Activated CD8-positive, alpha-beta memory T cell treated with anti-CD3 and anti-CD28 coated beads, Interleukin-2, amount 50 U/mL, for 4 hours (primary cell): ENCODE data around the gene MPP3.
"Not testable (repeated sequence)": the region's sequence is repeated elsewhere in the genome, so short reads cannot be mapped to it uniquely, and the experiment has no call there.

Experiments used
- DNase-seq: peaks from one replicate; pipeline ENCODE4 v3.0.0-alpha.2; 2020

The MPP3 gene

DNA sequence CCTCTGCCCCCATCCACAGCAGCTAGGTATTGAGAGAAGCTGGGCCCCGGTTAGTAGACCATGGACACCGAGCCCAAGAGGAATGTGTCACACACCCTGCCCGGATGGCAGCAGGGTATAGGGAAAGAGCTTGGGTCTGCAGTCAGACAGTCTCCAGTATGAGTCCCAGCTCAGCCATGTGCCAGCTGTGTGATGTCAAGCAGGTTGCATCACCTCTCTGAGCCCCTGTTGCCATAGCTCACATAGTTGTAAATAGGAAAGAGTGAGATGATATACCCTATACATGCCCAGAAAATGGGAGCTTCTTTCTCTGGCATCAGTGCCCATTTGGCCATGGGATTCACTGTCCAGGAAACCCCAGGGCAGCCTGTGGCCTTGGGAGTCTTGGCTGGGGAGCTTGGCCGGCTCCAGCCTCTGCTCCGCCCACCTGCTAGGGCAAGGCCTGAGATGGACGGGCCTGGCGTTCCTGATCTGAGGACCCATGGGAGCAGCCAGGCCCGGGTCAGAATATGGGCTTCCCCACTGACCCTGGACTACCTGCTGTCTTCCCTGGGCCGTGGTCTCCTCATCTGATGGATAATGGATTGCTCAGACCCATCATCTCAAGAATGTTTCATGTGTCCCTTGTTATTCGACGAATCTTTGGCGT is 27.3 kb upstream of the MPP3 start:
- DNase-seq = no peak

DNA sequence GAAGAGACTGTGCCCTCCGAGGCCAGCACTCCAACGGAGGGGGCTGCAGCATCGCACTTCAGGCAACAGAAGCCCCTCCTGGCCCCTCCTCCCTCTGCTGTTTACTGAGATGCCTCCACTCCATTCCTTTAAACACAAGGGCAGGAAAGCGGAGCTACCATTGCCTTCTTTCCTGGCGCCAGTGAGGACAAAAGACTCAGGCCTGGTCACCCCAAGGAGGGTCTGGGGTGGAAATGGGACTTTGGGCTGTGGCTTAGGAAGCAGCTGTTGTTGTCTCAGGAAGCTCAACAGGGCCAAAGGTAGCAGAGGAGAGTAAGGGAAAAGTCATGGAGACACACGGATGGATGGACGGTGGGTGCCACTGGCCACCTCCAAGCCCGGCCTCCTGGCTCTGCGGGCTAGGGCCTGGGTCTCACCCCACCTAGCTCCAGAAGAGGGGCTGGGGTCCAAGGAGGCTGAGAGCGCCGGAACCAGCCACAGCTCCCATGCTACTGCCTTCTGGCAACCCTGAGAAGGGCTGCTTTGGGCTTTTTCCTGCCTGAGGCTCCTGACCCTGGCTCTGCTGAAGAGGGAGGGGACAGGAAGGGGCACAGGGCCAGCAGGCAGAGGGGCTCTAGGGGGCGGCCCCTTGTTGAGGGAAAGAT is 25.1 kb upstream of the MPP3 start:
- DNase-seq = no peak

- DNase-seq = no peak
Observed at GRCh38 chr17:43857141-43857540, 24.2 kb upstream of the MPP3 start.

DNA sequence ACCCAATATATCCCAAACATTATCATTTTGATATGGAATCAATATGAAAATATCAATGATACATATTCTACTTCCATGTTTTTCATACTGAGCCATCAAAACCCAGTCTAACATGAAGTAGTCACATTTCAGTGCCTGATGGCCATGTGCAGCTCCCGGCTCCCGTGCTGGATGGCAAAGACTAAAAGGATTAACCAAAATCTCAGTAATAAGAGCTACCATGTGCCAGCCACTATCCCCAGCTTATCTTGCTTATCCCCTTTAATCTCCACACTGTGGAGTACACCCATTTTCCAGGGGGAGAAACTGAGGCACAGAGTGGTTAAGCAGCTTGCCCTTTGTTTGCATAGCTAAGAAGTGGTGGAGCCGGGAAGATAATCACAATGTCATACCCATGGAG is 23.2 kb upstream of the MPP3 start:
- no peak for DNase-seq

GRCh38 chr17:43855061-43855460 is 22.1 kb upstream of the MPP3 start:
- DNase-seq = no peak

- DNase-seq = no peak
Observed at GRCh38 chr17:43854498-43854897, 21.6 kb upstream of the MPP3 start.

DNA sequence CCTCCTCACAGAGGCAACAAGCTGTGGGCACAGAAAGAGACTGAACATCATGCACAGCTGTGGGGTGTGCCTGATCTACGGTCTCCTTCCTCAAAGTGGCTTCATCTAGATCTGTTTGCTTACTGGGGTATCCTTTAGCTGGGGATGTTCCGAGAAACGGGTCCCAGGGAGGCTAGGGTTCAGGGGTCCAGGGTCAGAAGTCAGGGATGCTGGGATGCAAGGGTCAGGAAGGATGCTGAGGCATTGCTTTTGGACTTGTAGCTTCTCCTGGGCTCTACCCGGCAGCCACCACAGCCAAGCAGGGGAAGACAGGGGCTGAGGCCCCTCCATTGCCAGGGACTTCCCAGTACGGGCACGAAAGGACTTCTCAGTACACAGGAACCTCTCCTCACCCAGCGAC is 20.6 kb upstream of the MPP3 start:
- no peak for DNase-seq

- no peak for DNase-seq
Observed at GRCh38 chr17:43852571-43852970, 19.6 kb upstream of the MPP3 start.

DNA sequence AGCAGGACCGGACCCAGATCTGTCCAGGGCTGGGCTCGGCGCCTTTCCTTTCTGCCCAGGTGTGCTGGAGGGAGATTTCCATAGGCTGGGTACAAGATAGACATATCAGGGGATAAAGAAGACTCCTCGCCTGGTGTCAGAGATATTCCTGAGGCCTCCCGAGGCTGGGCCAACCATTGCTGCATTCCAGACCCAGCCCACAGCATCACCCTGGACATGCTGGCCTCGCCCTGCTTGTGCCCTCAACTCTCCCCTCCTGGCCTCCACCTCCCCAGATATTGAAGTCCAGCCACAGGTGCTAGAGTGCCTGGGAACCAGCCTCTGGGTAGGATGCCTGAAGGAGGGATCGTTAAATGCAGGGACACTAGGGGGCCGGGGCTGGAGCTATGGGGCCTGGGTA is 16.2 kb upstream of the MPP3 start:
- no peak for DNase-seq

GRCh38 chr17:43848601-43849000 is 15.7 kb upstream of the MPP3 start:
- DNase-seq = no peak

GRCh38 chr17:43846963-43847371 is 14.0 kb upstream of the MPP3 start, which contains the start of gene CD300LG:
TSS of gene CD300LG (plus strand) at chr17:43847176. CDS start at chr17:43847217, 41 bp downstream.
- no peak for DNase-seq

- peak; percentile 76 for DNase-seq
Observed at GRCh38 chr17:43846221-43846712, 13.3 kb upstream of the MPP3 start.

DNA sequence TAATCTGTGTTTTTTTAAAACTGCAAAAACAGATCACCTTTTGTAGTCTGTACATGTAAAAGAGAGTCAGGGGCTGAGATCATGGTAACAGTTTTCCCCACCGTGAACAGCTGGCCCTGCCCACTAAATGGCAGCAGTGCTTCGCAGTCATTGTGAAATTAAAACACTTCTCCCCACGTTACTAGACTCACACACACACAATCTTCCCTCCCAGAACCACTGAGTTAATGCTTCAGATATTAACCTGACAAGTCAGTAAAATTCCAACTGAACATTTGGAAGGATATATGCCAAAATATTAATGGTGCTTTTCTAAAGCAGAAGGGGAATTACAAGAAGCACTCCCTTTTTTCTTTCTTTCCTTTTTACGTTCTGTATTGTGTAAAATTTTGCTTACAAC is 12.8 kb upstream of the MPP3 start:
- DNase-seq = no peak

- no peak for DNase-seq
Observed at GRCh38 chr17:43844241-43844640, 11.3 kb upstream of the MPP3 start.

GRCh38 chr17:43842975-43843325 is 10.0 kb upstream of the MPP3 start:
- no peak for DNase-seq

GRCh38 chr17:43842091-43842974 is 9.4 kb upstream of the MPP3 start:
- not testable (repeated sequence) for DNase-seq

DNA sequence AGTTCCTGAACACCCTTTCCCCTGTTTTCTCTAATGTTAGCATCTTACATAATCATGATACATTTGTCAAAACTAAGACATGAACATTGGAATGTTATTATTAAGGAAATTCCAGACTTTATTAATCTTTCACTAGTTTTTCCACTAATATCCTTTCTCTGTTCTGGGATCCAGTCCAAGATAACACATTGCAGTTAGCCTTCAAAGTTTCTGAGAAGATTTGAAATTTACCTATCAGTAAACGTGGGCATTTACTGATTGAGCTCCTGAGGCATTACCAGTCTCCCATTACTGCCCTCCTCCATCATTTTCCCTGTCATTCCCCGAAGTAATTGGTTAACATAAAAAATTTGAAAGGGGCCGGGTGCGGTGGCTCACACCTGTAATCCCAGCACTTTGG is 8.3 kb upstream of the MPP3 start:
- no peak for DNase-seq

DNA sequence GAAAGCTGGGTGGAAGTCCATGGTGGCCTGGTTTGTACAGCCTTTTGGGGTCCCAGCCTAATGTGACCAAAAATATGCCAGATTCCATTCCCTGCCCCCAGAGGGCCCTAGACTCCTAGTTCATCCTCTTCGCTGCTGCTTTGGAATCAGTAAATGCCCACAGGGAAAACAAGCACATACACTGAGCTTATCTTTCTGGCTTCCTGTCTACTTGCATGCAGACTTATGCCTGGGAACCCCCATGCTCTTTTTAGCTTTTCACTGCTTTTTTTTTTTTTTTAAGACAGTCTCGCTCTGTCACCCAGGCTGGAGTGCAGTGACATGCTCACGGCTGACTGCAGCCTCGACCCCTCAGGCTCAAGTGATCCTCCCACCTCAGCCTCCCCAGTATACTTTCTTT is 7.9 kb upstream of the MPP3 start:
- DNase-seq = no peak

GRCh38 chr17:43839670-43840108 is 6.7 kb upstream of the MPP3 start:
- DNase-seq = no peak

DNA sequence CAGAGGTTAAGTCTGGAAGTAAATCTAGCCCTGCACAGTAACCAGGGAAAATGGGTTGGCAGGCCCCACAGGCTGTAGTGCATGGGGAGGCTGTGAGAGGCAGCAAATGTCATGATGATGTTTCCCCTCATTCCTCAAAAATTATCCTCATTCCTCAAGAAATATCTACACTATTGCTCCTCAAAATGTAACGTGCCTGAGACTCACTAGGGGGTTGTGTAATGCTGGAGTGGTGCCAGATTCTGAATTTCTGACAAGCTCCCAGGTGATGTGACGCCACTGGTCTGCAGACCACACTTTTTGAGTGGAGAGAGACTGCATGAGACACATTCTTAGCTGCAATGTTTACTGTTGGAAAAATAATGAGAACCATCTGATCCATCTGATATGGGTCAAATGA is 1.2 kb upstream of the MPP3 start:
- no peak for DNase-seq

- DNase-seq = no peak
Observed at GRCh38 chr17:43832168-43832975, 574 bp downstream of the MPP3 start.

- DNase-seq = no peak
Observed at GRCh38 chr17:43831633-43832032, 1.3 kb downstream of the MPP3 start.
